ENCODE measurements around the gene GDI1. TPM values are rescaled to one million over a fixed set of nuclear protein-coding genes. Genes with fewer than 3 reads are reported as not detected.

Gene GDI1
- total RNA-seq, 1 experiment from 2014 or later: 222 TPM

- DNase-seq (ENCODE audit: low read depth): no peak
These were observed 476 bp upstream of the GDI1 start for GRCh38 chrX:154436374-154436982.

- DNase-seq (ENCODE audit: low read depth): no peak
These were observed 1.3 kb downstream of the GDI1 start for GRCh38 chrX:154437971-154438893.

- DNase-seq (ENCODE audit: low read depth): no peak
These were observed 2.9 kb downstream of the GDI1 start for GRCh38 chrX:154439841-154440240.

GRCh38 chrX:154440623-154441357, 3.8 kb downstream of the GDI1 start:
- DNase-seq (ENCODE audit: low read depth): no peak

GRCh38 chrX:154441564-154441963, 4.6 kb downstream of the GDI1 start:
- no peak for DNase-seq (ENCODE audit: low read depth)

GRCh38 chrX:154441984-154442707, 5.2 kb downstream of the GDI1 start:
- DNase-seq (ENCODE audit: low read depth): no peak

- peak; percentile 67 for DNase-seq (ENCODE audit: low read depth)
These were observed 6.5 kb downstream of the GDI1 start for GRCh38 chrX:154443479-154443910.

GRCh38 chrX:154443992-154444754, 7.2 kb downstream of the GDI1 start, which contains the start of gene FAM50A:
TSS of gene FAM50A (plus strand) at chrX:154444141. CDS start at chrX:154444236, 95 bp downstream.
- peak; percentile 74 for DNase-seq (ENCODE audit: low read depth)

GRCh38 chrX:154444755-154445246, 7.8 kb downstream of the GDI1 start:
- no peak for DNase-seq (ENCODE audit: low read depth)

- no peak for DNase-seq (ENCODE audit: low read depth)
These were observed 8.8 kb downstream of the GDI1 start for GRCh38 chrX:154445776-154446175.

GRCh38 chrX:154446430-154446829, 9.5 kb downstream of the GDI1 start:
- DNase-seq (ENCODE audit: low read depth): no peak

GRCh38 chrX:154448484-154448883, 11.5 kb downstream of the GDI1 start:
- DNase-seq (ENCODE audit: low read depth): no peak

GRCh38 chrX:154449618-154450017, 12.7 kb downstream of the GDI1 start:
- no peak for DNase-seq (ENCODE audit: low read depth)

- no peak for DNase-seq (ENCODE audit: low read depth)
These were observed 13.4 kb downstream of the GDI1 start for GRCh38 chrX:154450312-154450711.

- no peak for DNase-seq (ENCODE audit: low read depth)
These were observed 15.9 kb downstream of the GDI1 start for GRCh38 chrX:154452823-154453222.

- peak; percentile 44 for DNase-seq (ENCODE audit: low read depth)
These were observed 20.6 kb downstream of the GDI1 start for GRCh38 chrX:154457491-154458115.

GRCh38 chrX:154458116-154458953, 21.4 kb downstream of the GDI1 start, which contains the start of gene PLXNA3:
TSS of gene PLXNA3 (plus strand) at chrX:154458281. CDS start at chrX:154460184, 1,903 bp downstream.
- DNase-seq (ENCODE audit: low read depth): peak; percentile 40

GRCh38 chrX:154458954-154459778, 22.2 kb downstream of the GDI1 start:
- peak; percentile 60 for DNase-seq (ENCODE audit: low read depth)
